Pulmonary artery endothelial cell (primary cell): Measurements from ENCODE around the gene DGKH. TPM values are rescaled to one million over a fixed set of nuclear protein-coding genes. Genes with fewer than 3 reads are reported as not detected.
"Not testable (repeated sequence)": the region's sequence is repeated elsewhere in the genome, so short reads cannot be mapped to it uniquely, and the experiment has no call there.

ENCODE experiments used
- DNase-seq: peaks from one replicate; pipeline ENCODE4 v3.0.0-alpha.2; 2011; ENCODE audit warnings: low read depth, low spot score
- total RNA-seq: library from RNA; depleted of rRNA; stranded (reverse); fragments of >200 nt; gene quantifications from 2 replicates; pipeline ENCODE4 v1.2.3, GENCODE V29; 2014

The DGKH gene
- total RNA-seq, 1 donor from 2014 or later = 14.8 TPM

DNA sequence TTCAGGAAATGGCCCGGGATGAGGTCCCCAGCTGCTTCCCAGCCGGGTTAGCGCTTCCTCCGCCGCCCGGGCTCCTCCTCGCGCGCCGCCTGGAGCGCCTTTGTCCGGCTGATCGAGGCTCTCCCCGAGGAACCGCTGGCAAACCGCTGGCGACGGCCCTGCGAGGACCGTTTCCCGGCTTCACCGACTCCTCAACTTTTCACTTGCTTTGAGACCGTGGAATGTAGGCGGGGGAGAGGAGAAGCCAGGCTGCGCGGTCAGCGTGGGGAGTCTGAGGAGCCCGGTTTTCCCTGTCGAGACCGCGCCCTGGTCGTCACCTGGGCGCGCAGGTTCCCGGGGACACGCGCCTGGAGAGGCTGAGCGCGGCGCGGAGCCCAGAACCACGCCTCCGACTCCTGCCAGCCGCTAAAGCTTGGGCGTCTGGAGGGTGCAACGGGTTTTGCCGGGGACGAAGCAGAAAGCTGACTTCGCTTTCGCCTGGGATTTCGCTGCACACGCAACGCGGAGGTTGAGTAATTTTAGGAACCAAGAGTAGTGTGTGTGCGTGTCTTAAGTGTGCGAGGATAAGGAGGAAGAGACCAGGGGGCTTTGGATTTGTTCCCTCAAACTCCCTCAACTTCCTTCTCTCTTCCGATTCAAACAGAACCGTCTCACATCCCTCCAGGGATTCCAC lies 7.3 kb upstream of the DGKH start:
- DNase-seq = no peak

DNA sequence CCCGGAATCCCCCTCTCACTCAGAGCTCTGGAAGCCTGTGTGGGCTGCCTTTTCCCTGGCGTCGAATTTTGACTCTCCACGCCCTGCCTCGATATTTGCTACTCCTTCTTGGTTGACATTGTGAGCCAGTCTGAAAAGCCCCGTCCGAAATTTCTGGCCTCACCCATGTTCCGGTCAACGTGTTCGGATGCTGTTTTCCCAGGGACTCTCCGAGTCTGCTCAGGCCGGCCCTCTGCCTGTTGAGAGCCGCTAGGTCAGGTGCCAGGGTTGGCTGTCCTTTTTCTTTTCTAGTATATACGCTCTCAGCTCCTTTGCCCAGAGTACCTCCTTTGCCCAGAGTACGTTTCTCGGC lies 6.8 kb upstream of the DGKH start:
- no peak for DNase-seq

DNA sequence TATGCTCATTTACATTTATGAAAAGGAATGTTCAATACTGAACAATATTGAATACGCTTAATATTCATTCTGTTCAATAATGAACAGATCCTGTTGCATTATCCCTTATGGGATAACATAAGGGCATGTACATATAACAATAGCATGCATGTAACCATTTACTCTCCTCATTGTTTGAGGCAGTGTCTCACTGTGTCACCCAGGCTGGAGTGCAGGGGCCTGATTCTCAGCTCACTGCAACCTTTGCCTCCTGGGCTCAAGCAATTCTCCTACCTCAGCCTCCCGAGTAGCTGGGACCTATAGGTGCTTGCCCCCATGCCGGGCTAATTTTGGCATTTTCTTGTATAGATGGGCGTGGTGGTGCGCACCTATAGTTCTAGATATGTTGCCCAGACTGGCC lies 4.8 kb upstream of the DGKH start:
- no peak for DNase-seq

DNA sequence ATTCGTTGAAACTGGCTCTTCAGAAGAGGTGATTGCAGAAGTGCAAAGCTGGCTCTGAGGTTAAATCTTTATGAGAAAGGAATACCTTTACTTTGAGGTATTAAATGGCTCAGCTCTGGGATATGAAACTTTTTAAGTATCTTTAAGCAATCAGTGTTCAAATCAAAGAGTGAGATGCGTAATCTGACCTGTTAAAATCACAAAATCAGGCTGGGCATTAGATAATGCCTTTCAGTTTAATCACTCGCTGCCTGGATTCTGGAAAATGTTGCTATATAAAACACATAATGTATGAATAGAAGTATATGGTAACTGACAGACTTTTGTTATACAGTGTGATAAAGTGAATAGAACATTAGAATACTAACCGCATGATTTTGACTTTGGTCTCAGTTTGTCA lies 2.0 kb upstream of the DGKH start:
- no peak for DNase-seq

DNA sequence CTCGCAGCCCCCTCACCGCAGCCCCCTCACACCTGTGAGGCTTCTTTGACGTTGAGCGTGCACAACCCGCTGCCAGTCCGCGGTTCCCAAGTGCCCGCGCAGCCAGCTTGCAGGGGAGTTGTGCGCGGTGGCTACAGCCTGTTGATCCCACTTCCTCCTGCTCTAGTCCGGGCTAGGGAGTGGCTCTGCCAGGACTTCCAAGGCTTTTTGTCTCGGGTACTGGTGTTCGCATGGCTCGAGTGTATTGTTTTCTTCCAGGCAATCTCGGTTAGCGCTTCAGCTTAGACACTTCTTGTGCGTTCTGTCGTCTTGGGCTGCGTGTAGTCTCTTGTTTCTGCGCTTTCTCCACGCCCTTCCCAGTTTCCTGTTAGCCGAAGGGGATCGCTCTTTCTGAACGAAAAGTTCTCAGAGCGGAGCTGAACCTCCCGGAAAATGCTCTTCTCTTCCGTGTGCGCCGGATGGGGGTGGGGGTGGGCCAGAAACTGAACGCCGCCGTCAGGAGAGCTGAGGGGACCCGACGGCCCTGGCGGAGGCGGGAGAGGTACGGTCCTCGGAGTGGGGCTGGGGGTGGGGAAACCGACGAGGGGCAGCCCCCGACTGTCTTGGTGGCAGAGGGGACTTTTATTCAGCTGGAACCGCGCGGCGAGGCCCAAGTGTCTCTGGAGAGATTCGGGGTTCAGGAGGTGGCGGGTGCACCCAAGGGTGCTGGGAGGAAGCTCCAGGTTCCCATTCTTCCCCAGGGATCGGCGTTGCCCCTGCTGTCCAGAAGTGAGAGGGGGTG lies 697 bp upstream of the DGKH start:
- no peak for DNase-seq

DNA sequence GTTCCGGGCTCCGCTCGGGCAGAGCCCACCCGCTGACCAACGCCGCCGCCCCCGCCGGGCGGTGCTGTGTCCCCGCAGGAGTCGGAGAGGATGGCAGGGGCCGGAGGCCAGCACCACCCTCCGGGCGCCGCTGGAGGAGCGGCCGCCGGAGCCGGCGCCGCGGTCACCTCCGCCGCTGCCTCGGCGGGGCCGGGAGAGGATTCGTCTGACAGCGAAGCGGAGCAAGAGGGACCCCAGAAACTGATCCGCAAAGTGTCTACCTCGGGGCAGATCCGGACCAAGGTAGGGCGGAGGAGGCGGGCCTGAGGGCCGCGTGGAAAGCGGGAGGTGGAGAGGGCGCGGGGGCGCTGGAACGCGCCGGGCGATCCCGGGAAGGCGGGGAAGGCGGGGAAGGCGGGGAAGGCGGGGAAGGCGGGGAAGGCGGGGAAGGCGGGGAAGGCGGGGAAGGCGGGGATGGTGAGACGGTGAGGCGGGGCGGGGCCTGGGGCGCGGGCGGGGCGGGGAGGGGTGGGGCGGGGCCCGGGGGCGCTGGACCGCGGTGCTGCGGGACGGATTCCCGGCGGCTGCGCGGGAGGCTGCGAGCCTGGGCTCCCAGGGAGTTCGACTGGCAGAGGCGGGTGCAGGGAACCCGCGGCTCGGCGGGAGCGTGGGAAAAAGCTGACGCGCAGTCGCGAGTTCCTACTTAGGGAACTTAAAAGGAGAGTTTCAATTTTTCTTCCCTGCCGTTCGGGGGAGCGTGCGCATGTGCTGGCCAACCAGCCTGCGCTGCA lies 421 bp downstream of the DGKH start:
- DNase-seq = no peak

DNA sequence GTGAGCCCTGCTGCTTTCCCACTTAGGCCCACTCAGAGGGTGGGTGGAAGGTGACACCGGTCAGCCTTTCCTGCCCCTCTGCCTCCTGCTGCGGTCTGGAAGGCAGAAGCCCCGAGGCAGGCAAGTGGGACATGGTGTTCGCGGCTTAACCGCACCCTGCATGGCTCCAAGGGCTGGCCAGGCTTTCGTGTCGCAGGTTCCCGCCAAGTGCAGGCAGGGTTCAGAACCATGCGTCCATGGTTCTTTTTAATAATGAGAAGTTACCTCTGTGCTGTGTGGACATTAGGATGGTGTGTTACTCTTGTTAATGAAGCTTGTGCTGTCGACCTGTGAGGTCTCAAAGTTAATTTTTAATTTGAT lies 986 bp downstream of the DGKH start:
- DNase-seq = no peak

DNA sequence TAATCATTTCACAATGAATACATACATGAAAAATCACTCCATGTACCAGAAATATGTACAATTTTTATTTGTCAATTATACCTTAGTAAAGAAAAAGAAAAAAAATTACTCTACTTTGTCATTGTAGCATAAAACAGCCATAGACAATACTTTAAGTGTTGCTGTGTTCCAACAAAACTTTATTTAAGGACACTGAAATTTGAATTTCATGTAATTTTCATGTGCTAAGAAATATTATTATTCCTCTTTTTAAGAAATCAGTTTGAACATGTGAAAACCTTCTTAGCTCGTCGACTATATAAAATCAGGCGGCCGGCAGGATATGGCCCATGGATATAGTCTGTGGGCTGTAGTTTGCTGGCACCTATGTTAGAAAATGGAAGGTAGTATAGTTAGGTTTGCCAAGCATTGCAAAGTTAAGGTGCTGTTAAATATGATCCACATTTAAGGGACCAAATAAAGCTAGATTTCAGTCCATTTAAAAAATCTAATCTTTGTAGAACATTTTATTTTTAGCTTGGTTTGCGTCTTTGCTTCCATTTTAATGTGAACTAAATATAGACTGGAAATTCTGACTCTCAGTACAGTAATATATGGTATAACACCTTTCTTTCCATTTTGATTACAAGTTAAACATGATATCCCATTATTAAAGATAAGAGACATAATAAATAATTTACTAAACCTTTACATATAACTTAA lies 6.5 kb downstream of the DGKH start:
- DNase-seq = no peak

DNA sequence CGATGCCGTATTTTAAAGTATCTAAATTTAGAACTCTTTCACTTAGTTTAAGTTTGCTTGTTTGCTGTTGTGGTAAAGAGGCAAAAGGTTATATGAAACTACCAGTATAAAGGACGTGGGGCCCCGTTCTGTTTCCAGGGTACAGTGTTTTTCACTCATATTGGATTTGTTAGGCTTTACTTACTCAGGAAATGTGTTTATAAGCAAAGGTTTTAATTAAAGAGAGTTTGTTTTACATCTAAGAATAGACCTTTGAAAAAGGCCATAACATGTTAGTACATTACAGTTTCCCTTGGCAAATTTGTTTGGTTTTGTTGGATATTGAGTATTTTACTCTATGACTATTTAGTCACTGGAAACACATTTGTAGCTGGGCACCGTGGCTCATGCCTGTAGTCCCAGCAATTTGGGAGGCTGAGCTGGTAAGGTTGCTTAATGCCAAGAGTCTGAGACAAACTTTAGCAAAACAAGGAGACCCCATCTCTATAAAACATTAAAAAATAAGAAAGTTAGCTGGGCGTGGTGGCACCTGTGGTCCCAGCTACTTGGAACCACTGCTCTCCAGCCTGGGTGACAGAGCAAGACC lies 7.1 kb downstream of the DGKH start:
- DNase-seq = no peak

DNA sequence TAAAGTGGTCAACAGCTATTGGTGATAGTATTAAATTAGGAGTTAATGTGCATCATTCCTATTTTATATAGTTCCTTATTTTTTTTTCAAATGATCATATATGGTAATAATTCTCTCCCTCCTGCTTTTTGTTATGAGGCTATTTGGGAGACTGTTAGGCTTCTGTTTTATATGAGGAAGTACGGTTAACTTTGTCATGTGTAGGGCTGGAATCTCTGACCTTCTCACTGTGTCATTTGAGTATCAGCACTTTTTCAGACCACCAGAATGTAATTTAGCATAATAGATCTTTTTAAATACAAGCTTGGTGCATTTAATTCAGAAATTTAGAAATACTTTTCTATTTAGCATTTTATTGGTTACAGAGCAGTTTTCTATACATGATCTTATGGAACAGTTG lies 7.7 kb downstream of the DGKH start:
- DNase-seq = no peak

DNA sequence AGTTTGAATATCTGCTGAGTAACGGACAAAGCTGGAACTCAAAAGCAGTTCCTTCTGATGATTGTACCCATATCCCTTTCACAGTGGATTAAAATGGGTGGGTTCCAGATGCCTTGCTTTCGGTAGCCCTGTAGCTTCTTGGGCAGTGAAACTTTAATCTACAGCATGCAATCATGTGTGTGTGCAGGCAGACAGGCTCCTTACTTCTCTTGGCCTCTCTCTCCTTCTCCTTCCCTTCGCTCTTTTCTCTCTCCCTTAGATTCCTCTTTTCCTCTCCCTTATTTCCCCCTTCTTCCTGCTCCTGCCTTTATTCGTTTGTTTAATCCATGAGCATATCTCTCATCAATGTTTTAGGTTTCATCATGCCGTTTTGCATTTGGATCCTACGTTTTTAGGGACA lies 8.1 kb downstream of the DGKH start:
- no peak for DNase-seq

DNA sequence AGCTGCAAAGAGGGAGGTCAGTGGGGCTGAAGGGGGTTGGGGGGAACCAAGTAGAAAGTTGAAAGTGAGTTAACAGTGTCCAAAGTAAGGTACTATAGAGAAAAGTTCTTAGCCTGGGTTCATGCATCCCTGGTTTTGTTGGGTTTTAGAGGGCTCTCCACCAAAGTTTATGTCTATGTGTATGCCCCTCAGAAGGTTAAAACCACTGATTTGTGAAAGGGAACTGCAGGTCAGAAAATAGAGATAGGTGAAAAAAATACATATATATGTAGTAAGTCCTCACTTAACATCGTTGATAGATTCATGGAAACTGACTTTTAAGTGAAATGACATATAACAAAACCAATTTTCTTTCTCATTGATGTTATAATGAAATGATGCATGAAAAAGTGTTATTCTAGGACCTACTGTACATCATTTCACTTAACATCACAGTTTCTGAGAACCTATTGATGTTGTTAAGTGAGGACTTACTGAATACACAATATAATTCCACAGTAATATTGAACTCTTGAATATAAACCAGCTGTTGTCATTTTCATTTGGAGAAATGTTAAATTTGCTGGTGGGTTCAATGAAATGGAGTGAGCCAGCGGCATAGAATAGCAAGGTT lies 9.6 kb downstream of the DGKH start:
- DNase-seq = no peak

DNA sequence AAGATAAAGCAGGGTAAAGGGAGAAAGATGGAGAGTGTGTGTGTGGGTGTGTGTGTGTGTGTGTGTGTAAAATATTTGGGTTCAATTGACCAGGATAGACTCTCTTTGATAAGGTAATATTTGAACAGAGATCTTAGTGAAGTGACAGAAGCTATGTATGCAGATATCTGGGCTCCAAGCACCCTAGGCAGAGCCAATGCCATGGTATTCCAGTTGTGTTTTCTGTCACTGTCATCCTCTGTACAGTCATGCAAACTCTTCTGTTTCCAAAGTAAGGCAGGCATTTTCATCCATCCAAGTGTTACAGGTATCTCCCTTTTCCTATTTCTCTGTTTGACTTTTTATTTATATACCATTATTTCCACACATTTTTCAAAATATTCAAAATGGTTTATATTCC lies 13.5 kb downstream of the DGKH start:
- no peak for DNase-seq

DNA sequence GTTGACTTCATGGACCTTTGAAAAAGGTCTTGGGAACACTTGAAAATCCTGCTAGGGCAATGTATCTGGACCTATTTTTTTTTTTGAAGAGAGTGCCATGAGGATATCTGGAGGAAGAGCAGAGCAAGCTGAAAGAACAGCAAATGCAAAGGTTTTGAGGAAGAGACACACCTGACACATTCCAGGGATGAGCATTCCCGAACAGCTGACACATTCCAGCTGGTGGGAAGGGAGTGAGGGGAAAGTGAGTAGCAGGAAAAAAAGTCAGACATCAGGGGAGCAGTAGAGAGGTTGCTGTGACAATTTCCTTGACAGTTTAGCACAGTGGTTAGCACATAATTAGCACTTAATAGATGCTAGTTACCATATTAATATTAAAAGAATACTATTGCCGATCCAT lies 14.7 kb downstream of the DGKH start:
- no peak for DNase-seq

DNA sequence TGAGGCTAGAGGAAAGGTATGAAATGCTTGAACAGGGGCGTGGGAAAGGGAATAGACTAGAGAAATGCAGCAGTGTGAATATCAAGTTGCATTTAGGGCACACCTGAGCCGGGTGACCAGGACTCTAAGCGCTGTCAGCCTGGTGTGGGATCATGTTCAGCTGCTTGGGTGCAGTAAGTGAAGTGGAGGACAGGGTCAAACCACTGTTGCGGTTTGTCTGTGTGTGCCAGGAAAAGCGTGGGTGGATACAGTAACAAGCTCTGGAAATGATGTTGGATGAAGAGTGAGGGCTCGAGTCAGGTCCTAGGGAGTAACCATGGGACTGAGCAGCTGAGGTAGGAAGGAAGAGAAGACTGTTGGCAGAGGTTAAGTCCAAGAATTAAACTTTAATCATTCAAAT lies 15.8 kb downstream of the DGKH start:
- DNase-seq = no peak

DNA sequence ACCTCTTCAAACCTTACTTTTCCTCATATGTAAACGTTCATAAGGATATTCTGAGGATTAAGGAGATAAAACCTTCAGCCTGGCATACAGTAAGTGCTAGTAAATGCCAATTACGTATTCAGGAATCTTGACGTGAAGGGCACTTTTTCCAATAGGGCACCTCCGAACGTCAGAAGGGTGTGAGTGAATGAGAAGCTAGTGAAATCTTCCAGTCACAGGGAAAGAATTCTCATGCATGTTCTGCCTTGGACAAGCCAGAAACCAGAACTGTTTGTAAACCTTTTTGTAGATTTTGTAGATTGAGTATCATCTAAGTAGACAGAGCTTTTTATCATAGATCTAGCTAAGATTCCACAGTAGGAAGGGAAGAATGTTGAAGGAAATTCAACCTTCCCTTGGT lies 16.5 kb downstream of the DGKH start:
- no peak for DNase-seq

DNA sequence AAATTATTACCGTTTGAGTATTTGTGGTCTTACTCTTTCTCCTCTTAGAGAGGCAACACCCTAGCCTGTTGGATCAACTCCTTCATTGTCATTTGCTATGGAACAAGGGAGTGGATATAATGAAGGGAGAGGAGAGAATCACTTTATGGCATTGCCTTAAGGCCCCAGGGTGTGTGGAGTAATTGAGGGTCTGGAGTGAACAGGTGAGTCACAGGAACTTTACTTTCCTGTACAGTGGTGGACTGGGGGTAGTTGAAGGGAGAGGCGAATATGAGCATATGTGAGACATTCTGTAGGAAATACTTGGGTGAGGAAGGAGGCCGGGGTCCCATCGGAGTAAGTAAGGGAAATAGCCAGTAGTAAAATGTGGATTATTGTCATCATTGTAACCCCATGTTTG lies 17.0 kb downstream of the DGKH start:
- no peak for DNase-seq

DNA sequence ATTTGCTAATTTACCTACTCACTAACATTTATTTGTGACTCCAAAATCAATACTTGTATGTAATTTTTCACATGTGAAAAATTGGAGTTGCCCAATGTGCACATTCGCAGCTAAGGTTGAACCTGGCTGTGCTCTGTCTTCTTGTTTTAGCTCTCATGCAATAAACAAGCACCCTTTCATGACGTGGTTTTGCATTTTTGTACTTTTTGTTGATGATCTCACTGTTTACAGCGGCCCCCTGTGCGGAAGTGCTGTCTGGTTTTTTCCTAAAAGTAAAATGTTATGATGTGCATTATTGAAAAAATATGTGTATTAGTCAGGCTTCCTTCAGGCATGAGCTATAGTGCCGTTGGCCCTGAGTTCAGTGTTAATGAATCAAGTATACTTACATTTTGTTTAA lies 18.1 kb downstream of the DGKH start:
- peak; percentile 3 for DNase-seq

DNA sequence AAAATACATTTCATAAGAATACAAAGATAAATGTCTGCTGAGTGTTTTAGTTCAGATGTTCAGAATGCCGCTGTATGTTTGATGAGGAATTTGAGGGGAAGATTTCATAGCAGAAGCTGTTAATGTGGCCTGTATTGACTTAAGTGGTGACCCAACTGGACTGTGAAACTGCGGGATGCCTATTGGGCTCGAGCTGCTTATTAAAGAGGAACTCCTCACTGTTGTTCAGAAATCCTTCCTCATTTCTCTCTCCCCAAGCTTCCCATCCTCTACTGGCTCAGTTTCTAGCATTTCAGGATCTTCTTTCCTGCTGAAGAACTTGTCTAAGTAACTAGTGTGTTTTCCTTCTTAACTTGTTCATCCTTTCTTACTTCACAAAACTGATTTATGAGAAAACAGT lies 20.4 kb downstream of the DGKH start:
- DNase-seq = no peak

DNA sequence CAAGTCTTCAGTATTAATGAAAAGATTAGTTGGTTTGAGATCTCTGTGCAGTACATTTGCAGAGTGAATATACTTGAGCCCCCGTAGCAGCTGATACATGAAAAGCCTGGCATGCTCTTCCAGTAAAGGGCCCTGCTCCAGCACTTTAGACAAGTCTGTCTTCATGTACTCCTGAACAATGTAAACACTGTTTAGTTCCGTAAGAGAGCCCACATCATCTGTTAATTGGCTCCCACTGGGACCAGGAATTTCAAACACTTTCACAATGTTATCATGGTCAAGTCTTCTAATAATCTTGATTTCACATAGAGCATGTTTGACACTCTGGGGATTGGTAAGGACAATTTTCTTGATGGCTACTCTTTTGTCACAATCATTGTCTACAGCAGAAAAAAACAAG lies 22.2 kb downstream of the DGKH start:
- not testable (repeated sequence) for DNase-seq

DNA sequence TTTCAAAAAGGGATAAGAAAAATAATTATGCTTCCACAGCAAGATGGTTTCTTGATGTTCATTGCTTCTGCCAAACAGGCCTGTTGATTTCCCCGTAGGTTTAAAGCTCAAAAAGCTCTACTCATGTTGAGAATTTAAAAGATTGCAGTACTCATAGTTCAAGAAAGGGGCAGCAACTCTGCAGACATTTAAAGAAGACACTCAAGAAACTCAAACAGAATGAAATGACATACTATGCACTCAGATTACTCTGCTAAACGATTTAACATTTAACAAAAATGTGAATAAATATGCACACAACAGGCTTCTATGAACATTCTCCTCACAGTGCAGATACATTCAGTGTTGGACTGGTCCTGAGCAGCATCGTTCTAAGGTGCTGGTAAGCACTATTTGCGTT lies 22.7 kb downstream of the DGKH start:
- not testable (repeated sequence) for DNase-seq
